Vagina (tissue), 2 donors: ENCODE results near the gene DNAJC4. TPM values are rescaled to one million over a fixed set of nuclear protein-coding genes. Genes with fewer than 3 reads are reported as not detected.
A peak's percentile ranks its signal among the peaks of the same experiment; 100 is the strongest.
"Not testable (repeated sequence)": the region's sequence is repeated elsewhere in the genome, so short reads cannot be mapped to it uniquely, and the experiment has no call there.

Experiments used
- DNase-seq, 2 donors: peaks; one replicate each; pipeline ENCODE4 v3.0.0-alpha.2; 2017; ENCODE audit errors: extremely low spot score in 2 of 2
- H3K27ac ChIP-seq: fragments of 200-600 bp; sonication (generic); one replicate; pipeline ENCODE4 v1.5.1; 2019
- H3K27me3 ChIP-seq: fragments of 200-600 bp; sonication (generic); one replicate; pipeline ENCODE4 v1.5.1; 2019
- H3K36me3 ChIP-seq, 2 donors: fragments of 200-600 bp; sonication (generic); one replicate each; pipeline ENCODE4 v1.5.1; 2017 to 2019
- H3K4me1 ChIP-seq: fragments of 200-600 bp; sonication (generic); one replicate; pipeline ENCODE4 v1.5.1; 2019
- H3K4me3 ChIP-seq, 2 donors: fragments of 200-600 bp; sonication (generic); 1 replicate in 1 of 2; 2 replicates in 1 of 2; pipeline ENCODE4 v1.5.1; 2016 to 2019
- H3K9me3 ChIP-seq: fragments of 200-600 bp; sonication (generic); one replicate; pipeline ENCODE4 v1.5.1; 2019
- POLR2A ChIP-seq, 2 donors: fragments of 450-650 bp; IDR thresholded peaks; one replicate each; pipeline ENCODE4 v1.6.1; 2017; ENCODE audit warnings: antibody characterized with exemption in 2 of 2, mild to moderate bottlenecking in 2 of 2, moderate library complexity in 2 of 2
- POLR2AphosphoS5 ChIP-seq, 2 donors: sonication (generic); formaldehyde crosslinking; IDR thresholded peaks; one replicate each; pipeline ENCODE4 v1.9.0; 2017; ENCODE audit warnings: antibody characterized with exemption in 2 of 2, mild to moderate bottlenecking in 2 of 2, low read depth in 1 of 2; ENCODE audit not compliant: insufficient read depth in 1 of 2
- intact Hi-C: fragments of 100-400 bp; cut with DNase I; formaldehyde crosslinking; loops from one replicate; pipeline ENCODE4 v1.15.1; 2023
- total RNA-seq: library from RNA; depleted of rRNA; stranded (reverse); fragments of >200 nt; gene quantifications from one replicate; pipeline ENCODE4 v1.2.3, GENCODE V29; 2016
- TF ChIP-seq, protein P1 (sequence below), 3 experiments: fragments of 450-650 bp in 2 of 3; fragments of 200-600 bp in 1 of 3; sonication (generic) in 1 of 3; IDR thresholded peaks; one replicate each; pipeline ENCODE4 v1.5.1; 2017 to 2019; ENCODE audit warnings: antibody characterized with exemption in 3 of 3, mild to moderate bottlenecking in 2 of 3, moderate library complexity in 2 of 3

Gene DNAJC4
- total RNA-seq, 1 donor from 2014 or later, result 43.7 TPM

DNA sequence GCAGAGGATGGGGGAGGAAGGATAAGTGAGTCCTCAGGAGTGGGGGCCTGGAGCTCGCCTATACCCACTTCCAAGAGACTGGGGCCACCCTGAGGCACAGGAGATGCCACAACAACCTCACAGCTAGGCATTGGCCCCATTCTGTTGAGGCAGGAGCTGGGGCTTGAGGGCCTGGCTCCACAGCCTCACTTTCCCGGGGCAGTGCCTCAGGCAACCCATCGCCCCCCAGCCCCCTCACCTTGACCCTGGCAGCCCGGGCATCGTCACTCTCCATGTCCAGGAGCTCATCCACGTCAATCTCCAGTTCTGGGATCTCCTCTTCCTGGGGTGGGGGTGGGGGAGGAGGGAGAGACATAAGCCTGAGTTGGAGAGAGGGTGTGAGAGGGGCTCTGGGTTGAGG is 14.6 kb downstream of the DNAJC4 start:
- intact Hi-C loops, result no loop called here
- Histone ChIP-seq H3K9me3 (no peaks in the 10 kb centered on the region), H3K27ac (peak overlapping the region; percentile 76), H3K4me3 (peak overlapping the region; percentile 48 to 57), H3K36me3 (peaks cover 0 to 12% of the 10 kb centered on the region in 2 donors), H3K4me1 (peaks cover 47% of the 10 kb centered on the region), H3K27me3 (no peaks in the 10 kb centered on the region)
- DNase-seq, result no peak
- no peak for TF ChIP-seq POLR2AphosphoS5 (IDR thresholded peaks at IDR 0.05; ENCODE audit: insufficient read depth in 1 of 2, low read depth in 1 of 2)
- TF ChIP-seq POLR2A (IDR thresholded peaks at IDR 0.05), result no peak
- TF ChIP-seq, protein P1, sequence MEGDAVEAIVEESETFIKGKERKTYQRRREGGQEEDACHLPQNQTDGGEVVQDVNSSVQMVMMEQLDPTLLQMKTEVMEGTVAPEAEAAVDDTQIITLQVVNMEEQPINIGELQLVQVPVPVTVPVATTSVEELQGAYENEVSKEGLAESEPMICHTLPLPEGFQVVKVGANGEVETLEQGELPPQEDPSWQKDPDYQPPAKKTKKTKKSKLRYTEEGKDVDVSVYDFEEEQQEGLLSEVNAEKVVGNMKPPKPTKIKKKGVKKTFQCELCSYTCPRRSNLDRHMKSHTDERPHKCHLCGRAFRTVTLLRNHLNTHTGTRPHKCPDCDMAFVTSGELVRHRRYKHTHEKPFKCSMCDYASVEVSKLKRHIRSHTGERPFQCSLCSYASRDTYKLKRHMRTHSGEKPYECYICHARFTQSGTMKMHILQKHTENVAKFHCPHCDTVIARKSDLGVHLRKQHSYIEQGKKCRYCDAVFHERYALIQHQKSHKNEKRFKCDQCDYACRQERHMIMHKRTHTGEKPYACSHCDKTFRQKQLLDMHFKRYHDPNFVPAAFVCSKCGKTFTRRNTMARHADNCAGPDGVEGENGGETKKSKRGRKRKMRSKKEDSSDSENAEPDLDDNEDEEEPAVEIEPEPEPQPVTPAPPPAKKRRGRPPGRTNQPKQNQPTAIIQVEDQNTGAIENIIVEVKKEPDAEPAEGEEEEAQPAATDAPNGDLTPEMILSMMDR (IDR thresholded peaks at IDR 0.05), result no peak

DNA sequence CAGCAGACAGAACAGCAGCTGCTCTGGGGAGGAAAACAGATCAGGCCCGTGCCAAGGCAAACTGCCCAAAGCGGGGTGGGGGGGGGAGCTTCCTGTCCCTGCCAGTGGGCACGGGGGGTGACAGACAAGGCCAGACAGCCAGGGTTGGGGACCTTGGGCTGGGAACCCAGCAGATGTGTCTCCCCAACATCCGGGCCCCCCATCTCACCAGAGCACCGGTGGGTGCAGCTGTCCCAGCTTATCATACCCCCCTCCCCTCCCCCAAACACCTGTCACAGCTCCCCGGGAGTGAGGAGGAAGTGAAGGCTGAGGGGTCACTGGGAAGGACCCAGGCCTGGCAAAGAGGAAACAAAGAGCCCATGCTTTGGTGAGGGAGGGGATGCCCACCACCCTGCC is 15.1 kb downstream of the DNAJC4 start:
- intact Hi-C loops, result no loop called here
- peaks cover 0 to 12% of the 10 kb centered on the region in 2 donors for H3K36me3 ChIP-seq
- TF ChIP-seq, protein P1 (IDR thresholded peaks at IDR 0.05), result no peak
- TF ChIP-seq POLR2A (IDR thresholded peaks at IDR 0.05), result no peak
- TF ChIP-seq POLR2AphosphoS5 (IDR thresholded peaks at IDR 0.05; ENCODE audit: insufficient read depth in 1 of 2, low read depth in 1 of 2), result no peak
- no peaks in the 10 kb centered on the region for H3K9me3 ChIP-seq
- H3K4me1 ChIP-seq, result peaks cover 44% of the 10 kb centered on the region
- H3K27me3 ChIP-seq, result no peaks in the 10 kb centered on the region
- H3K27ac ChIP-seq, result peak overlapping the region; percentile 76
- no peak for DNase-seq
- peak overlapping the region; percentile 48 to 57 for H3K4me3 ChIP-seq

DNA sequence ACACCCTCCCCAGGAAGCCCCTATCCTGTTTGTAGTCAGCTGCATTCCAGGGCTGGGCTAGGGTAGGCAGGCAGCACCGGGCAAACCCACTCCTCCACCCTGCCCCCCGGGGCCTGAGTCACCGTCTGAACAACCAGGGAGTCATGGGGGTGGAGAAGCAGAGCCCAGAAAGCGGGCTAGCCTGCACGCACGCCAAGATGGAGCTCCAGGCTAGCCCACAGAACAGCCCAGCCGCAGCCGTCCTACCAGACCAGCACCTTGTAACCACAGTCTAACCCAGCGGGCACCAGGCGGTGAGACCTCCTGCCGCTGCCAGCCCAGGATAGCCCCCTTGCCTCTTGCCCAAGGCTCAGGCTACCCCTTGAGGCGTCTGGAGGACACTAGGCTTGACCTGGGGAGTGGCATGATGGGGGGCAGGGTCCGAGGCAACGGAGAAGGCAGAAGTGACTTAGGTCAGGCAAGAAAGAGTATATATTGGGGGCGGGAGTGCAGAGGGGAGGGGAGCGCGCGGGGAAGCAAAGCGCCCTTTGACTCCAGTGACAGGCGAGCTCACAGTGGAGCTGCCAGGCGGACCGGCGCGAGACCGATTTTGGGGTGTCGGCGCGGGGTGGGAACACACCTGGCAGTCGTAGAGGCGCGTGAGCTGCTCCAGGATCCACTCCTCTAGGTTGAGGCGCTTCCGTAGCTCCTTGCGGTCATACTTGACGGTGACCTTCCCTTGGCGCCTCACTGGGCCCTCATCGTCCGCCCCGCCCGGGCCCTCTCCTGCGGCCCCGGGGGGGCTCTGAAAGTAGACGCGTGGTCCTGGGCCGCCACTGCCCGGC is 15.7 kb downstream of the DNAJC4 start:
- intact Hi-C loops, result loop anchor here (2.0 kb wide), 1 partner anchor 25 kb away; no protein-coding TSS in a partner anchor
- Histone ChIP-seq H3K4me3 (peak overlapping the region; percentile 48 to 57), H3K27me3 (no peaks in the 10 kb centered on the region), H3K9me3 (no peaks in the 10 kb centered on the region), H3K36me3 (peaks cover 0 to 12% of the 10 kb centered on the region in 2 donors), H3K4me1 (peaks cover 48% of the 10 kb centered on the region), H3K27ac (peak overlapping the region; percentile 76)
- TF ChIP-seq, protein P1 (IDR thresholded peaks at IDR 0.05), result no peak
- TF ChIP-seq POLR2AphosphoS5 (IDR thresholded peaks at IDR 0.05; ENCODE audit: insufficient read depth in 1 of 2, low read depth in 1 of 2), result peak; percentile 32 to 71
- DNase-seq, result no peak

DNA sequence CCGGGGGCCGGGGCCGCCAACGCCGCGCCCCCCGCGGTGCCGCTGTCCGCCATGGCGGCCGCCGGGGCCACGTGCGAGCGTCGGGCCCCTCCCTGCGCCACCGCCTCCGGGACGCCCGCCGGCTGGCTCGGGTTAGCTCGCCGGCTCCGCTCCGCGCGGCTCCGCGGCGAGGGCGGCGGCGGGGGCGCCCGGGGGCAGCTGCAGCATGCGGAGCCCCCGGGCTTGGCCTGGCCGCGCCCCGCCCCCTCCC is 16.2 kb downstream of the DNAJC4 start:
- Histone ChIP-seq H3K4me3 (peak overlapping the region; percentile 48 to 57), H3K4me1 (peaks cover 49% of the 10 kb centered on the region), H3K36me3 (peaks cover 0 to 12% of the 10 kb centered on the region in 2 donors), H3K27ac (peak overlapping the region; percentile 76)
- not testable (repeated sequence) for H3K9me3 ChIP-seq, H3K27me3 ChIP-seq, DNase-seq
- intact Hi-C loops, result loop anchor here (2.0 kb wide), 1 partner anchor 24 kb away; no protein-coding TSS in a partner anchor

DNA sequence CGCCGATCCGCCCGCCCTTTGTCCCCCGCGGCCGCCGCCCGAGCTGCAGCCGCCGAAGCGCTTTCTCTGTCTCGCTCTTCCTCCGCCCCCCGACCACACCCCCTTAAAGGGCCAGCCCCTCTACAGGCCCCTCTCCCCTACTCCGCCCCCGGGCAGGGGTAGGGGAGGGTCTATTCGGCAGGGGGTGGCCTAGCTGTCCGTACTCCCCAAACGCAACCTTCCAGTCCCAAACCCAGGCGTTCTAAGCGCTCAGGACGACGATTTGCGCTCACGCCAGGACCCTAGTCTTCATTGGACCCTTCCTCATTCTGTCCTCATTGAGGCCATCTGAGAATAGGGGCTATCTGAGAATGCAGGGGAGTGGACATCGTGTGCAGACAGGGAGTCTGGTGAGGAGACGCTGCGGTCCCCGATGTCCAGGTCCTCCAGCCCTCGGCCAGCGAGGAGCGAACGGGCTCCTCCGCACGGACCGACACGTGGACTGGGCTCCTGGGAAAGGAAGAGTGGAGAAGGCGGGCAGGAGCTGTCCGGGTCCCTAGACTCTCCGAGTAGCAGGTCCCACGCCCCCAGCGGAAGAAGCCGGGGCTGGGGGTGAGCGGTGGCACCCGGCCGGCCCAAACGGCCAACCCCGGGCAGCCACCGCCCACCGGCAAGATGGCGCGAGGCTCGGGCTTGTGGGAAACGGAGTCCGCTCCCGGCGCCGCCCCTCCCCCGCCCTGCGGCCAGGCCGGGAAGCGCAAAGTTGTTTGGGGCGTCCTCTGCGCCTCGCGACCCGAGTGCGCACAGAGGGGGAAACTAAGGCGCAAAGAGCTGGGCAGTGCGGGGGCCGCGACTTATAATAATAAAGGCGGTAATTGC is 16.8 kb downstream of the DNAJC4 start, which contains the start of gene PPP1R14B:
Gene PPP1R14B, minus strand, starts transcription at position 73 of the 858 bp plus-strand sequence. CDS start 270 bp downstream, outside the sequence.
- H3K27ac ChIP-seq, result peak within 1 kb of the TSS; percentile 81
- H3K4me3 ChIP-seq, result peak within 1 kb of the TSS; percentile 48 to 57
- H3K4me1 ChIP-seq, result peaks cover 50% of the 10 kb centered on the region
- no peaks in the 10 kb centered on the region for H3K27me3 ChIP-seq
- TF ChIP-seq POLR2AphosphoS5 (IDR thresholded peaks at IDR 0.05; ENCODE audit: insufficient read depth in 1 of 2, low read depth in 1 of 2), result peak in 1 of 2 donors; percentile 84
- peak in 1 of 2 donors; percentile 11 for TF ChIP-seq POLR2A (IDR thresholded peaks at IDR 0.05)
- TF ChIP-seq, protein P1 (IDR thresholded peaks at IDR 0.05), result no peak
- intact Hi-C loops, result loop anchor here (2.0 kb wide), 1 partner anchor 24 kb away; no protein-coding TSS in a partner anchor
- H3K36me3 ChIP-seq, result peaks cover 0 to 12% of the 10 kb centered on the region in 2 donors
- H3K9me3 ChIP-seq, result no peaks in the 10 kb centered on the region
- no peak for DNase-seq
